Natural killer cell (primary cell): ENCODE data around the gene DENND1A. TPM values are rescaled to one million over a fixed set of nuclear protein-coding genes. Genes with fewer than 3 reads are reported as not detected.

Experiments used
- ATAC-seq, 3 donors: fragments of 150-1000 bp in 2 of 3; fragments of 200-7000 bp in 1 of 3; cut with Tn5 transposase; 1 replicate in 1 of 3; 2 replicates in 2 of 3; pipeline ENCODE4 v1.10.0; 2021; ENCODE audit warnings: mild to moderate bottlenecking in 2 of 3, moderate library complexity in 2 of 3
- DNase-seq, 2 donors: peaks; one replicate each; pipeline versions ENCODE4 v3.0.0 to v3.0.0-alpha.2; 2013 to 2021; ENCODE audit warnings: mixed read lengths in 1 of 2
- H3K27ac ChIP-seq: one replicate; pipeline ENCODE4 v1.5.1; 2013; ENCODE audit warnings: mild to moderate bottlenecking, low read length
- H3K27me3 ChIP-seq: one replicate; pipeline ENCODE4 v1.6.1; 2013; ENCODE audit warnings: low read length; ENCODE audit not compliant: control insufficient read depth, insufficient read depth
- H3K36me3 ChIP-seq: one replicate; pipeline ENCODE4 v1.6.1; 2013; ENCODE audit warnings: low read length; ENCODE audit not compliant: control insufficient read depth, insufficient read depth
- H3K4me1 ChIP-seq: one replicate; pipeline ENCODE4 v1.6.1; 2013; ENCODE audit warnings: low read length; ENCODE audit not compliant: control insufficient read depth, insufficient read depth
- H3K4me3 ChIP-seq: one replicate; pipeline ENCODE4 v1.5.1; 2013; ENCODE audit warnings: low read length
- H3K9me3 ChIP-seq: one replicate; pipeline ENCODE4 v1.6.1; 2013; ENCODE audit warnings: low read length; ENCODE audit not compliant: control insufficient read depth, insufficient read depth
- H3K27ac Mint-ChIP-seq, 2 donors: one replicate each; pipeline ENCODE4 v1.8.0; 2022; ENCODE audit warnings: mild to moderate bottlenecking in 2 of 2, mixed read lengths in 2 of 2, moderate library complexity in 1 of 2
- H3K27me3 Mint-ChIP-seq, 2 donors: one replicate each; pipeline ENCODE4 v1.8.0; 2022; ENCODE audit warnings: low read depth in 2 of 2, mixed read lengths in 2 of 2
- H3K36me3 Mint-ChIP-seq: one replicate; pipeline ENCODE4 v1.8.0; 2022; ENCODE audit warnings: mixed read lengths
- H3K4me1 Mint-ChIP-seq, 2 donors: one replicate each; pipeline ENCODE4 v1.8.0; 2022; ENCODE audit warnings: mixed read lengths in 2 of 2
- H3K4me3 Mint-ChIP-seq: one replicate; pipeline ENCODE4 v1.8.0; 2022; ENCODE audit warnings: mild to moderate bottlenecking, moderate library complexity, mixed read lengths
- H3K9me3 Mint-ChIP-seq, 2 donors: one replicate each; pipeline ENCODE4 v1.8.0; 2022; ENCODE audit warnings: mixed read lengths in 2 of 2
- WGBS: methylation state at CpG from one replicate; pipeline ENCODE4 v1.1.7; 2013; ENCODE audit warnings: missing lambda C conversion rate; ENCODE audit not compliant: insufficient coverage; 5-methylcytosine and 5-hydroxymethylcytosine counted together
- intact Hi-C: fragments of 100-400 bp; cut with micrococcal nuclease; formaldehyde crosslinking; loops from one replicate; pipeline ENCODE4 v1.14.2; 2022
- total RNA-seq, 4 donors: library from RNA; stranded (reverse); fragments of 120-200 nt in 1 of 4; gene quantifications; one replicate each; pipeline versions ENCODE4 v1.2.3 to v1.2.4, GENCODE V29; 2013 to 2022
- TF ChIP-seq, protein P1 (sequence below): fragments of 200-600 bp; IDR thresholded peaks from one replicate; pipeline ENCODE4 v1.8.0; 2022; ENCODE audit warnings: antibody characterized with exemption

DENND1A gene
- total RNA-seq, 3 donors from 2014 or later (not counting 1 experiment from before 2014, with no cell fraction given): 27.8 to 37.6 (median 30.9) TPM

DNA sequence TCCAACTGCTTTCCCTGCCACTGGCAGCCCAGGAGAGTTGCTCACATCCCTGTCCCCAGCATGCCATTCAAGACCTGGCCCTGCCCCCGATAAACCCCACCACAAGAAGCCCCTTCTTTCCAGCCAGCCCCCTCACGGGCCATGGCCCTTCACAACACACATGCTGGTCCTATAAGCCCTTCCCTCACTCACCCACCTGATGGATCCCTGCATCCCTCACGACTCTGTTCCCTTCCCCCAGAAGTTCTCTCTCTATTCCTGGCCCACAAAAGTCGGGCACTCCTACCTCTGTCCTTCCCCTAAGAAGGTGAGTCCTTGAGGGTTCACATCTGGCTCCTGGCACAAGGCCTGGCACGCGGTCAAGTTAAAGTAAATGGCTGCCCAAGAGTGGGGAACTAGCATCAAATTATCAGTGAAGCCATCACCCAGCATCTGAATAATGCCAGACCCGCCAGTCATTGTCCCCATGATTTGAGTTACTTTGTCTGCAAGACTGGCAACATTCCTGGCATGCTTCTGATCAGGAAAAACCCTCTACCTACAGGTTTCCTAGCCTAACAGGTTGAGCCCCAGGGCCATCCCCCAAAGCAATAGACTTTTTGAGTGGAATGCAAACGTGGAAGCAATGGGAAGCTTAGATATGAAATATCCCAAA is 508.0 kb downstream of the DENND1A start:
- Histone ChIP-seq H3K36me3 (no peaks in the 10 kb centered on the region), H3K9me3 (no peaks in the 10 kb centered on the region), H3K27me3 (no peaks in the 10 kb centered on the region), H3K4me3 (no peak overlapping the region), H3K27ac (no peak overlapping the region), H3K4me1 (no peaks in the 10 kb centered on the region)
- Mint-ChIP-seq H3K27ac (no peak overlapping the region), H3K4me1 (no peaks in the 10 kb centered on the region), H3K9me3 (no peaks in the 10 kb centered on the region), H3K27me3 (no peaks in the 10 kb centered on the region), H3K4me3 (no peak overlapping the region), H3K36me3 (no peaks in the 10 kb centered on the region)
- TF ChIP-seq, protein P1, sequence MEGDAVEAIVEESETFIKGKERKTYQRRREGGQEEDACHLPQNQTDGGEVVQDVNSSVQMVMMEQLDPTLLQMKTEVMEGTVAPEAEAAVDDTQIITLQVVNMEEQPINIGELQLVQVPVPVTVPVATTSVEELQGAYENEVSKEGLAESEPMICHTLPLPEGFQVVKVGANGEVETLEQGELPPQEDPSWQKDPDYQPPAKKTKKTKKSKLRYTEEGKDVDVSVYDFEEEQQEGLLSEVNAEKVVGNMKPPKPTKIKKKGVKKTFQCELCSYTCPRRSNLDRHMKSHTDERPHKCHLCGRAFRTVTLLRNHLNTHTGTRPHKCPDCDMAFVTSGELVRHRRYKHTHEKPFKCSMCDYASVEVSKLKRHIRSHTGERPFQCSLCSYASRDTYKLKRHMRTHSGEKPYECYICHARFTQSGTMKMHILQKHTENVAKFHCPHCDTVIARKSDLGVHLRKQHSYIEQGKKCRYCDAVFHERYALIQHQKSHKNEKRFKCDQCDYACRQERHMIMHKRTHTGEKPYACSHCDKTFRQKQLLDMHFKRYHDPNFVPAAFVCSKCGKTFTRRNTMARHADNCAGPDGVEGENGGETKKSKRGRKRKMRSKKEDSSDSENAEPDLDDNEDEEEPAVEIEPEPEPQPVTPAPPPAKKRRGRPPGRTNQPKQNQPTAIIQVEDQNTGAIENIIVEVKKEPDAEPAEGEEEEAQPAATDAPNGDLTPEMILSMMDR: no peak
- intact Hi-C loops: no loop called here
- no peak for DNase-seq
- no peak for ATAC-seq
- WGBS: 91% methylated on average over 8 of the region's 8 CpGs

DNA sequence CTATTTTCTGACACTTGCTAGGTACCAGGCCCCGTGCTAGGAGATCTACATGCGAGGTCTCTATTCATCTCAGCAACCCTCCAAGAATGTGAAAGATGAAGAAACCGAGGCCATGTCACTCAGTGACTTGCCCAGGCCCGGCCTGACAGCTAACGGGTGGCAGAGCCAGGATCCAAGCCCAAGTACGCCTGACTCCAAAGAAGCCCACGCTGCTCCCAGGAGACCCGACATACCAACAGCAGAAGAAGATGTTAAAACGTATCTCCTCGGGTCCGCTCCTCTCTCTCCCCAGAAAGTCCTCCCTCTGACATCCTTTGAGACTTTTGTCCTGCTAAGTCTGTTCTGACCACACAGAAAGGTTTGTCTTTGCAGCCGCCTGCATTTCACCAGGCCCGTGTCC is 508.7 kb downstream of the DENND1A start:
- ATAC-seq: no peak
- H3K27ac Mint-ChIP-seq: no peak overlapping the region
- intact Hi-C loops: no loop called here

GRCh38 chr9:123420592-123421111 is 509.3 kb downstream of the DENND1A start:
- no peak overlapping the region for H3K4me3 Mint-ChIP-seq
- Histone ChIP-seq H3K36me3 (no peaks in the 10 kb centered on the region), H3K27me3 (no peaks in the 10 kb centered on the region), H3K27ac (no peak overlapping the region), H3K4me3 (no peak overlapping the region), H3K4me1 (no peaks in the 10 kb centered on the region), H3K9me3 (no peaks in the 10 kb centered on the region)
- no peaks in the 10 kb centered on the region for H3K36me3 Mint-ChIP-seq
- no peak for ATAC-seq
- H3K9me3 Mint-ChIP-seq: no peaks in the 10 kb centered on the region
- TF ChIP-seq, protein P1: no peak
- no peak for DNase-seq
- WGBS: 51% methylated on average over 17 of the region's 17 CpGs
- H3K4me1 Mint-ChIP-seq: no peaks in the 10 kb centered on the region
- H3K27me3 Mint-ChIP-seq: no peaks in the 10 kb centered on the region
- H3K27ac Mint-ChIP-seq: no peak overlapping the region
- intact Hi-C loops: no loop called here

More for the DNA sequence above, 508.7 kb downstream of the DENND1A start:
- Histone ChIP-seq H3K36me3 (no peaks in the 10 kb centered on the region), H3K4me1 (no peaks in the 10 kb centered on the region), H3K27ac (no peak overlapping the region), H3K4me3 (no peak overlapping the region), H3K27me3 (no peaks in the 10 kb centered on the region), H3K9me3 (no peaks in the 10 kb centered on the region)
- Mint-ChIP-seq H3K4me1 (no peaks in the 10 kb centered on the region), H3K27me3 (no peaks in the 10 kb centered on the region), H3K36me3 (no peaks in the 10 kb centered on the region), H3K4me3 (no peak overlapping the region), H3K9me3 (no peaks in the 10 kb centered on the region)
- 97% methylated on average over 13 of the region's 13 CpGs for WGBS
- no peak for DNase-seq
- TF ChIP-seq, protein P1: no peak
